ENCODE results near the gene PTPN2. TPM values are rescaled to one million over a fixed set of nuclear protein-coding genes. Genes with fewer than 3 reads are reported as not detected.

PTPN2 gene
- total and polyA plus RNA-seq, 2 experiments from 2014 or later: 49.9 to 65.5 TPM

- TF ChIP-seq, protein P1, sequence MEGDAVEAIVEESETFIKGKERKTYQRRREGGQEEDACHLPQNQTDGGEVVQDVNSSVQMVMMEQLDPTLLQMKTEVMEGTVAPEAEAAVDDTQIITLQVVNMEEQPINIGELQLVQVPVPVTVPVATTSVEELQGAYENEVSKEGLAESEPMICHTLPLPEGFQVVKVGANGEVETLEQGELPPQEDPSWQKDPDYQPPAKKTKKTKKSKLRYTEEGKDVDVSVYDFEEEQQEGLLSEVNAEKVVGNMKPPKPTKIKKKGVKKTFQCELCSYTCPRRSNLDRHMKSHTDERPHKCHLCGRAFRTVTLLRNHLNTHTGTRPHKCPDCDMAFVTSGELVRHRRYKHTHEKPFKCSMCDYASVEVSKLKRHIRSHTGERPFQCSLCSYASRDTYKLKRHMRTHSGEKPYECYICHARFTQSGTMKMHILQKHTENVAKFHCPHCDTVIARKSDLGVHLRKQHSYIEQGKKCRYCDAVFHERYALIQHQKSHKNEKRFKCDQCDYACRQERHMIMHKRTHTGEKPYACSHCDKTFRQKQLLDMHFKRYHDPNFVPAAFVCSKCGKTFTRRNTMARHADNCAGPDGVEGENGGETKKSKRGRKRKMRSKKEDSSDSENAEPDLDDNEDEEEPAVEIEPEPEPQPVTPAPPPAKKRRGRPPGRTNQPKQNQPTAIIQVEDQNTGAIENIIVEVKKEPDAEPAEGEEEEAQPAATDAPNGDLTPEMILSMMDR (conservative IDR thresholded peaks at IDR 0.05; ENCODE audit: low read depth in 2 of 2): no peak
- TF ChIP-seq ZNF114 (CRISPR knock-in tag; IDR thresholded peaks at IDR 0.05) (no peak), REST (IDR thresholded peaks at IDR 0.05; ENCODE audit: unreplicated experiment) (no peak), EZH2 (IDR thresholded peaks at IDR 0.05; ENCODE audit: low read depth, unreplicated experiment) (no peak)
Measured at GRCh38 chr18:12880541-12880910, 3.5 kb downstream of the PTPN2 start (continued).

DNA sequence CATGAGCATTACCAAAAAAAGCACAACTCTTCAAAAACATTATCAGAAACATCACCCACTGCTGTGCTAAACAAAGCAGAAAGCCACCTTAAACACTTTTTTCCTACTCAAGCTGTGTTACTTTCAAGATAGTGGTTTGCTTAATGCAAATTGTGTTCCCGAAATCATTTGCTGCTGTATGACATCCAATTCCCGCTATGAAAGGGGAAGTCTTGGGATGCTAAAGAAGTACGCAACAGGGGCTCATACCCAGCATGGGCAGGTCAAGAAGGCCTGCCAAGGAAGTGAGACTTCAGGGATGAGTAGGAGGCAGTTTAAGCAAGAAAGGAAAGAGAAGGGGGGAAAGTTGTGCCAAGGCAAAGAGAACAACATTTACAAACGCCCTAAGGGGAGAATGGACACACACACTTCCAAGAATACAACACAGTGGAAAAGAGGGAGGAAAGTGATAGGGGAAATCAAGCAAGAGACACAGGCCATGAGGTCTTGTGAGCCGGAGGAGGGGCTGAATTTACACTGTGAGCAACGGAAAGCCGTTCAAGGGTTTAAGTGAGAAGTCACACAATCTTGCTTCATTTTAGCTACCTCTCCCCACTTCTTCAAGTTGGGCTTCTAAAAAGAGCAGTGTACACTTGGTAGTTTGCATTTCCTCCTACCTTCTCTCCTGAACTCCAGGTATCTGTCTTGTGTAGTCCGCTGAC, 4.0 kb downstream of the PTPN2 start:
- Mint-ChIP-seq H3K4me3 (peak overlapping the region; percentile 30; the same call in 1 of the 3 replicates), H3K4me1 (peaks cover 55% of the 10 kb centered on the region), H3K36me3 (ENCODE audit: low read depth) (peaks cover 18% of the 10 kb centered on the region), H3K9me3 (no peaks in the 10 kb centered on the region; the same call in 2 of the 3 replicates), H3K27me3 (ENCODE audit: insufficient read depth, low read depth, poor library complexity) (peaks cover 18% of the 10 kb centered on the region), H3K27ac (no peak overlapping the region)
- Histone ChIP-seq H3K79me2 (replicated peaks; ENCODE audit: insufficient read depth) (peaks cover 82% of the 10 kb centered on the region), H3K9me2 (ENCODE audit: insufficient read depth) (no peaks in the 10 kb centered on the region), H2AFZ (no peak overlapping the region), H3K4me2 (peak overlapping the region; percentile 57), H3K4me1 (ENCODE audit: insufficient read depth) (peaks cover 53% of the 10 kb centered on the region), H3K27me3 (ENCODE audit: insufficient read depth) (no peaks in the 10 kb centered on the region), H3K36me3 (ENCODE audit: insufficient read depth) (no peaks in the 10 kb centered on the region), H3F3A (replicated peaks; ENCODE audit: low read depth) (no peaks in the 10 kb centered on the region), H4K20me1 (replicated peaks; ENCODE audit: insufficient read depth) (peaks cover 18% of the 10 kb centered on the region), H3K4me3 (peak overlapping the region; percentile 1; the same call in 1 of the 2 replicates), H3K27ac (ENCODE audit: low read depth) (0 out of 2 replicates have a peak overlapping the region, but pooled peaks have one; percentile 2)
- peak; percentile 4; the same call in 2 of the 3 replicates for ATAC-seq
- DNase-seq (ENCODE audit: low spot score): peak; percentile 31
- TF ChIP-seq REST (IDR thresholded peaks at IDR 0.05; ENCODE audit: unreplicated experiment): no peak
- no peak for TF ChIP-seq ZNF462 (CRISPR knock-in tag; IDR thresholded peaks at IDR 0.05)
- no peak for TF ChIP-seq NANOG (IDR thresholded peaks at IDR 0.05; ENCODE audit: borderline replicate concordance)
- no peak for TF ChIP-seq POLR2AphosphoS5 (IDR thresholded peaks at IDR 0.05; ENCODE audit: low read depth)
- no peak for TF ChIP-seq ZNF114 (CRISPR knock-in tag; IDR thresholded peaks at IDR 0.05)
- no peak for TF ChIP-seq STAT1 (IDR thresholded peaks at IDR 0.05; ENCODE audit: unreplicated experiment)

Data from GM23338 (cell line).